ENCODE measurements around the gene PPP2R5D.

GRCh38 chr6:42939810-42940167 is 44.6 kb upstream of the PPP2R5D start:
- TF ChIP-seq CTCF (IDR thresholded peaks at IDR 0.05; ENCODE audit: control extremely low read depth in 1 of 3, insufficient read depth in 1 of 3, low read depth in 1 of 3, low read length in 3 of 3) (no peak), BRCA1 (IDR thresholded peaks at IDR 0.05; ENCODE audit: low read depth, low read length) (no peak), POLR2AphosphoS5 (IDR thresholded peaks at IDR 0.05; ENCODE audit: low read depth, low read length) (no peak), CREB1 (IDR thresholded peaks at IDR 0.05) (no peak), E2F6 (IDR thresholded peaks at IDR 0.05) (no peak), TEAD4 (IDR thresholded peaks at IDR 0.05; ENCODE audit: low read depth, low read length) (no peak), USF2 (IDR thresholded peaks at IDR 0.05; ENCODE audit: low read length) (no peak), ATF2 (IDR thresholded peaks at IDR 0.05; ENCODE audit: low read length) (no peak), BACH1 (IDR thresholded peaks at IDR 0.05; ENCODE audit: low read length) (no peak), ZNF274 (IDR thresholded peaks at IDR 0.05; ENCODE audit: borderline replicate concordance, extremely low read depth, low read length) (no peak), EGR1 (IDR thresholded peaks at IDR 0.05; ENCODE audit: borderline replicate concordance, low read depth, low read length) (no peak), SIX5 (IDR thresholded peaks at IDR 0.05; ENCODE audit: low read depth, low read length) (no peak)

Measured in H1 (cell line).